ENCODE data around the gene ZRANB3.

ZRANB3 gene

GRCh38 chr2:135530313-135531230 is at the start of gene ZRANB3:
Gene ZRANB3, minus strand, starts transcription at chr2:135531218.
- H3K9me3 ChIP-seq (replicated peaks; ENCODE audit: insufficient read depth, low read length) = no peaks in the 10 kb centered on the region
- peaks cover 6% of the 10 kb centered on the region; the same call in 1 of the 2 replicates for H3F3A ChIP-seq (ENCODE audit: insufficient read depth, low read length)
- H3K9ac ChIP-seq (ENCODE audit: low read length) = peak within 1 kb of the TSS; percentile 85
- H3K4me2 ChIP-seq (ENCODE audit: low read depth, low read length) = peak within 1 kb of the TSS; percentile 97
- no peaks in the 10 kb centered on the region for H3K36me3 ChIP-seq (replicated peaks; ENCODE audit: insufficient read depth, low read length)
- H3K4me3 ChIP-seq (ENCODE audit: low read length) = peak within 1 kb of the TSS; percentile 92
- H3K4me1 ChIP-seq (ENCODE audit: low read length) = peaks cover 7% of the 10 kb centered on the region
- peak; percentile 99 for DNase-seq
- H4K20me1 ChIP-seq (ENCODE audit: insufficient read depth, low read length) = no peaks in the 10 kb centered on the region
- H3K27me3 ChIP-seq (replicated peaks; ENCODE audit: insufficient read depth, low read length) = no peaks in the 10 kb centered on the region
- peak within 1 kb of the TSS; percentile 90 for H3K27ac ChIP-seq (ENCODE audit: low read length)
- H3K79me2 ChIP-seq (ENCODE audit: low read length) = peaks cover 39% of the 10 kb centered on the region
- H2AFZ ChIP-seq (ENCODE audit: low read length) = peak within 1 kb of the TSS; percentile 87
- TF ChIP-seq CTCF (IDR thresholded peaks at IDR 0.05; ENCODE audit: low read length) (no peak), EZH2 (optimal IDR thresholded peaks at IDR 0.05; ENCODE audit: low read depth, low read length) (no peak), EZH2phosphoT487 (IDR thresholded peaks at IDR 0.05; ENCODE audit: low read length) (no peak)
- no peaks in the 10 kb centered on the region for H3K9me2 ChIP-seq (replicated peaks; ENCODE audit: insufficient read depth, low read length)

- 0 out of 2 replicates have a peak, but pooled peaks cover 3% of the 10 kb centered on the region for H3K79me2 ChIP-seq (ENCODE audit: low read length)
- no peaks in the 10 kb centered on the region for H3K9me2 ChIP-seq (replicated peaks; ENCODE audit: insufficient read depth, low read length)
- H3K36me3 ChIP-seq (replicated peaks; ENCODE audit: insufficient read depth, low read length) = no peaks in the 10 kb centered on the region
- no peaks in the 10 kb centered on the region for H4K20me1 ChIP-seq (ENCODE audit: insufficient read depth, low read length)
- no peaks in the 10 kb centered on the region; the same call in 1 of the 2 replicates for H3F3A ChIP-seq (ENCODE audit: insufficient read depth, low read length)
- H3K4me3 ChIP-seq (ENCODE audit: low read length) = no peak overlapping the region
- no peak overlapping the region for H3K9ac ChIP-seq (ENCODE audit: low read length)
- H3K4me1 ChIP-seq (ENCODE audit: low read length) = no peaks in the 10 kb centered on the region
- no peaks in the 10 kb centered on the region for H3K9me3 ChIP-seq (replicated peaks; ENCODE audit: insufficient read depth, low read length)
- no peak for TF ChIP-seq CTCF (IDR thresholded peaks at IDR 0.05; ENCODE audit: low read length)
- TF ChIP-seq EZH2 (optimal IDR thresholded peaks at IDR 0.05; ENCODE audit: low read depth, low read length) = no peak
- TF ChIP-seq EZH2phosphoT487 (IDR thresholded peaks at IDR 0.05; ENCODE audit: low read length) = no peak
- H3K27ac ChIP-seq (ENCODE audit: low read length) = no peak overlapping the region
- no peaks in the 10 kb centered on the region for H3K27me3 ChIP-seq (replicated peaks; ENCODE audit: insufficient read depth, low read length)
- H2AFZ ChIP-seq (ENCODE audit: low read length) = no peak overlapping the region
- no peak overlapping the region for H3K4me2 ChIP-seq (ENCODE audit: low read depth, low read length)
- DNase-seq = no peak
Measured at GRCh38 chr2:135573620-135574019, 42.6 kb upstream of the ZRANB3 start.

- H3K9me3 ChIP-seq (replicated peaks; ENCODE audit: insufficient read depth, low read length) = no peaks in the 10 kb centered on the region
- no peak overlapping the region for H3K9ac ChIP-seq (ENCODE audit: low read length)
- H2AFZ ChIP-seq (ENCODE audit: low read length) = no peak overlapping the region
- no peak overlapping the region for H3K27ac ChIP-seq (ENCODE audit: low read length)
- DNase-seq = no peak
- no peak for TF ChIP-seq EZH2 (optimal IDR thresholded peaks at IDR 0.05; ENCODE audit: low read depth, low read length)
- TF ChIP-seq CTCF (IDR thresholded peaks at IDR 0.05; ENCODE audit: low read length) = no peak
- TF ChIP-seq EZH2phosphoT487 (IDR thresholded peaks at IDR 0.05; ENCODE audit: low read length) = no peak
- H3K36me3 ChIP-seq (replicated peaks; ENCODE audit: insufficient read depth, low read length) = no peaks in the 10 kb centered on the region
- no peaks in the 10 kb centered on the region for H3K9me2 ChIP-seq (replicated peaks; ENCODE audit: insufficient read depth, low read length)
- H3K4me3 ChIP-seq (ENCODE audit: low read length) = no peak overlapping the region
- H3K4me2 ChIP-seq (ENCODE audit: low read depth, low read length) = no peak overlapping the region
- no peaks in the 10 kb centered on the region for H4K20me1 ChIP-seq (ENCODE audit: insufficient read depth, low read length)
- H3K4me1 ChIP-seq (ENCODE audit: low read length) = no peaks in the 10 kb centered on the region
- no peaks in the 10 kb centered on the region for H3K27me3 ChIP-seq (replicated peaks; ENCODE audit: insufficient read depth, low read length)
- peaks cover 6% of the 10 kb centered on the region; the same call in 1 of the 2 replicates for H3K79me2 ChIP-seq (ENCODE audit: low read length)
- no peaks in the 10 kb centered on the region; the same call in 1 of the 2 replicates for H3F3A ChIP-seq (ENCODE audit: insufficient read depth, low read length)
Measured at GRCh38 chr2:135570884-135571283, 39.9 kb upstream of the ZRANB3 start.

Measured in MM.1S (cell line).